Measurements from ENCODE around the gene KLK10.

- TF ChIP-seq CTCF (conservative IDR thresholded peaks at IDR 0.05 in 1 of 2, IDR thresholded peaks at IDR 0.05 in 1 of 2; ENCODE audit: low read depth in 1 of 2, low read length in 2 of 2), result no peak
- TF ChIP-seq EZH2 (IDR thresholded peaks at IDR 0.05; ENCODE audit: low read length, missing control alignments), result no peak
Measured at GRCh38 chr19:50977626-50978025, 41.9 kb downstream of the KLK10 start.

Measured in fibroblast of lung (primary cell).